Measurements from ENCODE around the gene CABLES1.

DNA sequence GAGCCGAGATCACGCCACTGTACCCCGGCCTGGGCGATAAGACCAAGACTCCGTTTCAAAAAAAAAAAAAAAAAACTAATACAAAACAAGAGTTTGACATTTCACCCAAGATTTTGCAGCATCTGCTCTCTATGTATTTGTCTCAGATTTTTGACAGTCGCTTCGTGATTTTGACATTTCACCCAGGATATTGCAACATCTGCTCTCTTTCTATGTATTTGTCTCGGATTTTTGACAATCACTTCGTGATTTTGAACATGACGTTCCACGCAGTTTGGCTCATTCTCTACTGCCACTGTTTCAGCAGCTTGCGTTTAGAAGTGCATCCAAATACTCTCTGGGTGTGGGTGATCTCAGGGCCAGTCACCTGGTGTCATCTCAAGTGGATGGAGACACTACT, 108.5 kb downstream of the CABLES1 start:
- no peak for TF ChIP-seq CTCF (IDR thresholded peaks at IDR 0.05)
- no peak for TF ChIP-seq POLR2A (IDR thresholded peaks at IDR 0.05)

All from adrenal gland (tissue), 5 donors.